Measurements from ENCODE around the gene CAMK2B. TPM values are rescaled to one million over a fixed set of nuclear protein-coding genes. Genes with fewer than 3 reads are reported as not detected.

The CAMK2B gene
- total and polyA plus RNA-seq, 2 of the 13 experiments (the other 11 are each of a cell fraction or from before 2014, with no cell fraction given), result 0.27 to 0.48 TPM

GRCh38 chr7:44221231-44221791, 104.1 kb downstream of the CAMK2B start (continued):
- TF ChIP-seq ZMYM4 (CRISPR knock-in tag; IDR thresholded peaks at IDR 0.05) (0 out of 2 replicates have a peak, but pooled peaks have one; percentile 55), SOX5 (CRISPR knock-in tag; IDR thresholded peaks at IDR 0.05; ENCODE audit: borderline replicate concordance) (no peak), CCAR2 (optimal IDR thresholded peaks at IDR 0.05; ENCODE audit: low read depth, low read length) (no peak), TRIM24 (CRISPR knock-in tag; IDR thresholded peaks at IDR 0.05) (no peak), JUND (CRISPR knock-in tag; IDR thresholded peaks at IDR 0.05) (no peak), PLSCR1 (CRISPR knock-in tag; IDR thresholded peaks at IDR 0.05; ENCODE audit: borderline replicate concordance) (no peak), SMAD1 (CRISPR knock-in tag; IDR thresholded peaks at IDR 0.05; ENCODE audit: borderline replicate concordance, low read depth) (no peak), TBX3 (IDR thresholded peaks at IDR 0.05; ENCODE audit: borderline replicate concordance) (no peak), MATR3 (CRISPR knock-in tag; IDR thresholded peaks at IDR 0.05) (no peak), ZNF850 (CRISPR knock-in tag; conservative IDR thresholded peaks at IDR 0.05) (no peak), TEF (CRISPR knock-in tag; IDR thresholded peaks at IDR 0.05) (no peak), RBM22 (optimal IDR thresholded peaks at IDR 0.05; ENCODE audit: low read length) (no peak), CHD2 (IDR thresholded peaks at IDR 0.05; ENCODE audit: low read depth, low read length) (no peak), ZBTB2 (CRISPR knock-in tag; IDR thresholded peaks at IDR 0.05; ENCODE audit: low read depth) (peak; percentile 37; the same call in 1 of the 2 replicates), ZNF709 (CRISPR knock-in tag; IDR thresholded peaks at IDR 0.05) (peak; percentile 82; the same call in 1 of the 2 replicates), IRF9 (CRISPR knock-in tag; IDR thresholded peaks at IDR 0.05; ENCODE audit: borderline replicate concordance) (no peak), SRF (IDR thresholded peaks at IDR 0.05; ENCODE audit: low read depth, low read length) (no peak), ARNT2 (CRISPR knock-in tag; IDR thresholded peaks at IDR 0.05; ENCODE audit: low read depth) (peak; percentile 56; the same call in 1 of the 2 replicates), PHF8 (CRISPR knock-in tag; IDR thresholded peaks at IDR 0.05) (no peak), ZBTB14 (CRISPR knock-in tag; IDR thresholded peaks at IDR 0.05) (peak; percentile 54), NR2C2 (CRISPR knock-in tag; IDR thresholded peaks at IDR 0.05; ENCODE audit: borderline replicate concordance) (peak; percentile 41; the same call in 1 of the 2 replicates), TBX2 (CRISPR knock-in tag; IDR thresholded peaks at IDR 0.05; ENCODE audit: borderline replicate concordance) (peak; percentile 69; the same call in 1 of the 2 replicates), ZNF235 (CRISPR knock-in tag; IDR thresholded peaks at IDR 0.05; ENCODE audit: borderline replicate concordance) (no peak), MYPOP (CRISPR knock-in tag; IDR thresholded peaks at IDR 0.05) (peak; percentile 62; the same call in 1 of the 2 replicates), SIN3A (IDR thresholded peaks at IDR 0.05; ENCODE audit: borderline replicate concordance, low read depth, low read length) (no peak)
